Measurements from ENCODE around the gene BICDL1.

The BICDL1 gene

DNA sequence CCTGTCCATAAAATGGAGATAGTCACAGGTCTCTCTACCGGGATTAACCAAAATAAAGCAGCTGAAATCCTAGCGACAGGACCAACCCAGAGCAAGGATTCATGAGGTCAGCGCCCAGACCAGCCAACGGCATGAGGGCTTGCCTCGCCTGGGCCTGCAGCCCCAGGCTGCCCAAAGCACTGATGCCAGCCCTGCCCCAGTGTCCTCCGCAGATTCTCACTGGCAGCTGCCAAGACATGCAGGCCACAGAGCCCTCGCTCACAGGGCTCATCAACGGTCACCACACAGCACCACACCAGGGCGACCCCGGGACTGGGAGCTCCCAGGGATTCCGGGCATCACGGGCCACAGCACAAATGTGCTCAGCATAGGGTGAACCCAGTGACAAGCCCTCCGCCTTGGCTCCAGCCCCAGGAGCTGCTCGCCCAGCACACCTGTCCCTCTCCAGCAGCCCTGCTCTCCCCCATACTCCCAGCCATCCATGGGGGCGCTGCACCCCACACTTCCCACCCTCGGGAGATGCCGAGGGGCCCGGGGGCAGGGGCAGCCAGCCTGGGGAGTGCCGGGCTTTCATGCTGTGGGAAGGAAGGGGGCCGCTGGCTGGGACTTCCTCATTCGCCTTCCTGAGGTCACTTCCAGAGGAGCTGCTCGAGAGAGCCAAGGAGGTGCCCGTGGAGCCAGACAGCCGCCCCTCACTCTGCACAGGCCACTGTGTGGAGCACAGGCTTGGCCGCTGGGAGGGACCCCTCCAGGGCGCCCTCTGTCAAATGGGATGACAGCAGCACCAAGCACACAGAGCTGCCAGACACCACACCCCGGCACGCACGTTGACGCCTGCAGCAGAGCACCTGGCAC lies 113.4 kb downstream of the BICDL1 start (continued):
- TF ChIP-seq ZNF670 (tag by site-specific recombination; IDR thresholded peaks at IDR 0.05; ENCODE audit: low read depth) (no peak), SP7 (tag by site-specific recombination; IDR thresholded peaks at IDR 0.05) (no peak), GLIS1 (tag by site-specific recombination; IDR thresholded peaks at IDR 0.05) (no peak)
- TF ChIP-seq, protein P1, sequence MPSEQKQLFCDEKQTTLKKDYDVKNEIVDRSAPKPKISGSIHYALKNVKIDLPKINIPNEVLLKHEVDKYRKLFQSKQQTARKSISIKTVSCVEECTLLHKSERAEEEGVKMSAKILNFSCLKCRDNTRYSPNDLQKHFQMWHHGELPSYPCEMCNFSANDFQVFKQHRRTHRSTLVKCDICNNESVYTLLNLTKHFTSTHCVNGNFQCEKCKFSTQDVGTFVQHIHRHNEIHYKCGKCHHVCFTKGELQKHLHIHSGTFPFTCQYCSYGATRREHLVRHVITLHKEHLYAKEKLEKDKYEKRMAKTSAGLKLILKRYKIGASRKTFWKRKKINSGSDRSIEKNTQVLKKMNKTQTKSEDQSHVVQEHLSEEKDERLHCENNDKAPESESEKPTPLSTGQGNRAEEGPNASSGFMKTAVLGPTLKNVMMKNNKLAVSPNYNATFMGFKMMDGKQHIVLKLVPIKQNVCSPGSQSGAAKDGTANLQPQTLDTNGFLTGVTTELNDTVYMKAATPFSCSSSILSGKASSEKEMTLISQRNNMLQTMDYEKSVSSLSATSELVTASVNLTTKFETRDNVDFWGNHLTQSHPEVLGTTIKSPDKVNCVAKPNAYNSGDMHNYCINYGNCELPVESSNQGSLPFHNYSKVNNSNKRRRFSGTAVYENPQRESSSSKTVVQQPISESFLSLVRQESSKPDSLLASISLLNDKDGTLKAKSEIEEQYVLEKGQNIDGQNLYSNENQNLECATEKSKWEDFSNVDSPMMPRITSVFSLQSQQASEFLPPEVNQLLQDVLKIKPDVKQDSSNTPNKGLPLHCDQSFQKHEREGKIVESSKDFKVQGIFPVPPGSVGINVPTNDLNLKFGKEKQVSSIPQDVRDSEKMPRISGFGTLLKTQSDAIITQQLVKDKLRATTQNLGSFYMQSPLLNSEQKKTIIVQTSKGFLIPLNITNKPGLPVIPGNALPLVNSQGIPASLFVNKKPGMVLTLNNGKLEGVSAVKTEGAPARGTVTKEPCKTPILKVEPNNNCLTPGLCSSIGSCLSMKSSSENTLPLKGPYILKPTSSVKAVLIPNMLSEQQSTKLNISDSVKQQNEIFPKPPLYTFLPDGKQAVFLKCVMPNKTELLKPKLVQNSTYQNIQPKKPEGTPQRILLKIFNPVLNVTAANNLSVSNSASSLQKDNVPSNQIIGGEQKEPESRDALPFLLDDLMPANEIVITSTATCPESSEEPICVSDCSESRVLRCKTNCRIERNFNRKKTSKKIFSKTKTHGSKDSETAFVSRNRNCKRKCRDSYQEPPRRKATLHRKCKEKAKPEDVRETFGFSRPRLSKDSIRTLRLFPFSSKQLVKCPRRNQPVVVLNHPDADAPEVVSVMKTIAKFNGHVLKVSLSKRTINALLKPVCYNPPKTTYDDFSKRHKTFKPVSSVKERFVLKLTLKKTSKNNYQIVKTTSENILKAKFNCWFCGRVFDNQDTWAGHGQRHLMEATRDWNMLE (tag by site-specific recombination; conservative IDR thresholded peaks at IDR 0.05; ENCODE audit: low read depth) = no peak
- TF ChIP-seq, protein P2, sequence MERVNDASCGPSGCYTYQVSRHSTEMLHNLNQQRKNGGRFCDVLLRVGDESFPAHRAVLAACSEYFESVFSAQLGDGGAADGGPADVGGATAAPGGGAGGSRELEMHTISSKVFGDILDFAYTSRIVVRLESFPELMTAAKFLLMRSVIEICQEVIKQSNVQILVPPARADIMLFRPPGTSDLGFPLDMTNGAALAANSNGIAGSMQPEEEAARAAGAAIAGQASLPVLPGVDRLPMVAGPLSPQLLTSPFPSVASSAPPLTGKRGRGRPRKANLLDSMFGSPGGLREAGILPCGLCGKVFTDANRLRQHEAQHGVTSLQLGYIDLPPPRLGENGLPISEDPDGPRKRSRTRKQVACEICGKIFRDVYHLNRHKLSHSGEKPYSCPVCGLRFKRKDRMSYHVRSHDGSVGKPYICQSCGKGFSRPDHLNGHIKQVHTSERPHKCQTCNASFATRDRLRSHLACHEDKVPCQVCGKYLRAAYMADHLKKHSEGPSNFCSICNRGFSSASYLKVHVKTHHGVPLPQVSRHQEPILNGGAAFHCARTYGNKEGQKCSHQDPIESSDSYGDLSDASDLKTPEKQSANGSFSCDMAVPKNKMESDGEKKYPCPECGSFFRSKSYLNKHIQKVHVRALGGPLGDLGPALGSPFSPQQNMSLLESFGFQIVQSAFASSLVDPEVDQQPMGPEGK (tag by site-specific recombination; IDR thresholded peaks at IDR 0.05) = no peak

DNA sequence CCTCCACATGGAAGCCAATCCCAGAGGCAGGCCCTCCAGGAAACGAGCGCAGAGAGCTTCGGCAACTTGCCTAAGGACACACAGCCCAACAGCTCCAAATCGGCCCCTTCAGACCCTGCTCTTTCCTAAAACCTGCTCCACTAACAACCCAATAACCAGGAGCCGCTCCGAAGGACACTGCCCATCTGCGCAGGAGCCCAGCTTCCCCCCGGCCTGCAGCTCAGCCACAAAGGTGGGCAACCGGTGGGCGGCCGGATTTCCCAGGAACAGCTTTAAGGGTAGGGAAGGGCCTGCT lies 114.0 kb downstream of the BICDL1 start:
- Histone ChIP-seq H3K9me3 (ENCODE audit: control insufficient read depth, insufficient read depth, low read depth, low read length) (no peaks in the 10 kb centered on the region), H3K4me3 (ENCODE audit: low read depth, low read length) (no peak overlapping the region), H3K27ac (ENCODE audit: extremely low read depth, low read depth, low read length) (no peak overlapping the region), H3K36me3 (ENCODE audit: control insufficient read depth in 2 of 2, insufficient read depth in 1 of 2, low read length in 2 of 2) (peaks cover 0 to 76% of the 10 kb centered on the region in 2 experiments; a peak in 2 of 3 replicates), H3K4me1 (ENCODE audit: control insufficient read depth, insufficient read depth, low read length) (no peaks in the 10 kb centered on the region)
- ChIA-PET CTCF (no interaction called here), POLR2A (no interaction called here)
- TF ChIP-seq GLIS2 (tag by site-specific recombination; IDR thresholded peaks at IDR 0.05) (no peak), HOXD13 (CRISPR knock-in tag; IDR thresholded peaks at IDR 0.05; ENCODE audit: borderline replicate concordance) (no peak), ZNF404 (tag by site-specific recombination; IDR thresholded peaks at IDR 0.05) (no peak), ZNF48 (tag by site-specific recombination; IDR thresholded peaks at IDR 0.05) (no peak), MZF1 (tag by site-specific recombination; IDR thresholded peaks at IDR 0.05; ENCODE audit: borderline replicate concordance) (no peak), ZNF202 (tag by site-specific recombination; IDR thresholded peaks at IDR 0.05; ENCODE audit: borderline replicate concordance) (no peak), ZNF157 (tag by site-specific recombination; IDR thresholded peaks at IDR 0.05) (no peak), ZNF843 (tag by site-specific recombination; IDR thresholded peaks at IDR 0.05) (no peak), WT1 (tag by site-specific recombination; IDR thresholded peaks at IDR 0.05) (no peak), ZNF747 (tag by site-specific recombination; IDR thresholded peaks at IDR 0.05) (no peak), ZNF521 (tag by site-specific recombination; IDR thresholded peaks at IDR 0.05) (no peak), ZNF155 (tag by site-specific recombination; IDR thresholded peaks at IDR 0.05) (no peak), ZNF785 (tag by site-specific recombination; IDR thresholded peaks at IDR 0.05) (no peak), KLF16 (tag by site-specific recombination; IDR thresholded peaks at IDR 0.05) (no peak)
- TF ChIP-seq, protein P3, sequence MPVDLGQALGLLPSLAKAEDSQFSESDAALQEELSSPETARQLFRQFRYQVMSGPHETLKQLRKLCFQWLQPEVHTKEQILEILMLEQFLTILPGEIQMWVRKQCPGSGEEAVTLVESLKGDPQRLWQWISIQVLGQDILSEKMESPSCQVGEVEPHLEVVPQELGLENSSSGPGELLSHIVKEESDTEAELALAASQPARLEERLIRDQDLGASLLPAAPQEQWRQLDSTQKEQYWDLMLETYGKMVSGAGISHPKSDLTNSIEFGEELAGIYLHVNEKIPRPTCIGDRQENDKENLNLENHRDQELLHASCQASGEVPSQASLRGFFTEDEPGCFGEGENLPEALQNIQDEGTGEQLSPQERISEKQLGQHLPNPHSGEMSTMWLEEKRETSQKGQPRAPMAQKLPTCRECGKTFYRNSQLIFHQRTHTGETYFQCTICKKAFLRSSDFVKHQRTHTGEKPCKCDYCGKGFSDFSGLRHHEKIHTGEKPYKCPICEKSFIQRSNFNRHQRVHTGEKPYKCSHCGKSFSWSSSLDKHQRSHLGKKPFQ (tag by site-specific recombination; IDR thresholded peaks at IDR 0.05) = no peak
- TF ChIP-seq, protein P4, sequence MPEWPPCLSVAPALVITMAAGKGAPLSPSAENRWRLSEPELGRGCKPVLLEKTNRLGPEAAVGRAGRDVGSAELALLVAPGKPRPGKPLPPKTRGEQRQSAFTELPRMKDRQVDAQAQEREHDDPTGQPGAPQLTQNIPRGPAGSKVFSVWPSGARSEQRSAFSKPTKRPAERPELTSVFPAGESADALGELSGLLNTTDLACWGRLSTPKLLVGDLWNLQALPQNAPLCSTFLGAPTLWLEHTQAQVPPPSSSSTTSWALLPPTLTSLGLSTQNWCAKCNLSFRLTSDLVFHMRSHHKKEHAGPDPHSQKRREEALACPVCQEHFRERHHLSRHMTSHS (tag by site-specific recombination; IDR thresholded peaks at IDR 0.05) = no peak
- TF ChIP-seq, protein P5, sequence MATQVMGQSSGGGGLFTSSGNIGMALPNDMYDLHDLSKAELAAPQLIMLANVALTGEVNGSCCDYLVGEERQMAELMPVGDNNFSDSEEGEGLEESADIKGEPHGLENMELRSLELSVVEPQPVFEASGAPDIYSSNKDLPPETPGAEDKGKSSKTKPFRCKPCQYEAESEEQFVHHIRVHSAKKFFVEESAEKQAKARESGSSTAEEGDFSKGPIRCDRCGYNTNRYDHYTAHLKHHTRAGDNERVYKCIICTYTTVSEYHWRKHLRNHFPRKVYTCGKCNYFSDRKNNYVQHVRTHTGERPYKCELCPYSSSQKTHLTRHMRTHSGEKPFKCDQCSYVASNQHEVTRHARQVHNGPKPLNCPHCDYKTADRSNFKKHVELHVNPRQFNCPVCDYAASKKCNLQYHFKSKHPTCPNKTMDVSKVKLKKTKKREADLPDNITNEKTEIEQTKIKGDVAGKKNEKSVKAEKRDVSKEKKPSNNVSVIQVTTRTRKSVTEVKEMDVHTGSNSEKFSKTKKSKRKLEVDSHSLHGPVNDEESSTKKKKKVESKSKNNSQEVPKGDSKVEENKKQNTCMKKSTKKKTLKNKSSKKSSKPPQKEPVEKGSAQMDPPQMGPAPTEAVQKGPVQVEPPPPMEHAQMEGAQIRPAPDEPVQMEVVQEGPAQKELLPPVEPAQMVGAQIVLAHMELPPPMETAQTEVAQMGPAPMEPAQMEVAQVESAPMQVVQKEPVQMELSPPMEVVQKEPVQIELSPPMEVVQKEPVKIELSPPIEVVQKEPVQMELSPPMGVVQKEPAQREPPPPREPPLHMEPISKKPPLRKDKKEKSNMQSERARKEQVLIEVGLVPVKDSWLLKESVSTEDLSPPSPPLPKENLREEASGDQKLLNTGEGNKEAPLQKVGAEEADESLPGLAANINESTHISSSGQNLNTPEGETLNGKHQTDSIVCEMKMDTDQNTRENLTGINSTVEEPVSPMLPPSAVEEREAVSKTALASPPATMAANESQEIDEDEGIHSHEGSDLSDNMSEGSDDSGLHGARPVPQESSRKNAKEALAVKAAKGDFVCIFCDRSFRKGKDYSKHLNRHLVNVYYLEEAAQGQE (tag by site-specific recombination; IDR thresholded peaks at IDR 0.05) = no peak
